Measurements from ENCODE around the gene MINDY3.
"Not testable (repeated sequence)": the region's sequence is repeated elsewhere in the genome, so short reads cannot be mapped to it uniquely, and the experiment has no call there.

The MINDY3 gene

DNA sequence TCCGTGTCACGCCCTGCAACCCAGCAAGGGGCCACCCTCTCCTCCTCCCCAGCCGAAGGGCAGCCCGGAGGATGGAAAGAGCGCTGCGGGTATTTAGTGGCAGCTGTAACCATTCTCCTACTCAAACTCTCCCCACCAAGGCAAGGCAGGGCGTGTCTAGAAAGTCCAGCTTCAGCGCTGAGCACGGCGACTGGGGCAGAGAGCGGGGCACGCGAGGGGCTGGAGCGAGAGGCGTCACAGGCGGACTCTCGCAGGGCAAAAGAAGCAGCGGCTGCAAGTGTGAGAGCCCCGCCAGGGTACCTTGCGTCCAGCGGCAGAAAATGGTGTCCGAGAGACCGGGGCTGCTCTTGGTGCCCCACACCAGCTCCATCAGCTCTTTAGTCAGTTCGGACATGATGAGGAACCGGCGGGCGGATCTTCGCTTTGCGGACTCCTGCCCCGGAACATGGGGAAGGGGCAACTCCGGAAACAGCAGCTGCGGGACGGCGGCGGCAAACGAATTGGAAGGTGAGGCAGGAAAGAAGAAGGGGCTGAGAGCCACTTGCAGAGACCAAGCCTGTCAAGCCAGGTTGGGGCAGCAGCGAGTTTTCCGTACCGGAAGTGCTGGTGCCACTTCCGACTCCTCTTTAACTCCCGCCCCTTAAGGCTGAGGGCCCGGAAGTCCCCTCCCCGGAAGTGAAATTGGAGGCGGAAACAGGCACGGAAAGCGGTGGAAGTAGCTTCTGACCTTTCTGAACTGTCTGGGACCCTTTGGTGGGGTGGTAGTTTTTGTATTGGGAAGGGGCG is at the start of gene MINDY3:
TSS of gene MINDY3 (minus strand) at position 602 of the 786 bp plus-strand sequence. CDS start at position 394, 208 bp downstream.
- DNase-seq = peak; percentile 69

DNA sequence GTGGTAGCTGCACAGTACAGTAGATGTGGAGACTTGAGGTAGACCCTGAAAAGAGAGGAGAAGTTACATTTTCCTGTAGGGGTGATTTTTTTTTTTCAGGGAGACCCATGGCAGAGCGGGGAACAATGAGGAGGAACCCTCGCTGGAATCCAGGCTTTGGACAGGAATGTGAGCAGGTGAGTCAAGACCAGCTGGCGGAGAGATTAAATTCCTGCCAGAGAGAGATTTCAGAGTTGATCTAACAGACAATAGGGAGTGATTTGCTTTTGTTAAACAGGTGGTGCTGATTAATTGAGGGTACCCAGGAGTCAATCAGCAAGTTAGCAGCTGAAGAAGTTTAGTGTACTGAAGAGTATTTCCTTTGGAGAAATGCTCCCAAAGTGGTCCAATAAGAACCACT is 41.6 kb upstream of the MINDY3 start:
- DNase-seq = no peak

- no peak for DNase-seq
Observed at GRCh38 chr10:15898046-15898445, 37.7 kb upstream of the MINDY3 start.

GRCh38 chr10:15897287-15897686 is 37.0 kb upstream of the MINDY3 start:
- no peak for DNase-seq

DNA sequence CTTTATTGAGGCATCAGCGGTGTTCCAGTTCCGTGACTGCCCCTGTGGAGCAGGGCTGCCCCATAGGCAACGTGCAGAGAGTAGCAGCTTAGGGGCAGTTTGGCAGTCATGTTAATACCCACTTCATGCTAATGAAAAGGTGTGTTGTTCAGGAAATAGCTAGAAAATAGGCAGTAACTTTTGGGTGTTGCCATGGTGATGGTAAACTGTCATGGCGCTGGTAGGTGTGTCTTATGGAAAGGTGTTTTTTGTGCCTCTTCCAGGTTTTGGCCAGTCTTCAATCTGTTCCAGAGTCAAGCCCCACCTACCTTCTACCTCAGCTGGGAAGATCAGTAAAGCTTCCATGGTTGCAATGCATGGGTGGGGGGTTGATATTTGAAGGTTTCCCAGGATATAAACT is 36.3 kb upstream of the MINDY3 start:
- DNase-seq = no peak

- DNase-seq = no peak
Observed at GRCh38 chr10:15884447-15884846, 24.1 kb upstream of the MINDY3 start.

DNA sequence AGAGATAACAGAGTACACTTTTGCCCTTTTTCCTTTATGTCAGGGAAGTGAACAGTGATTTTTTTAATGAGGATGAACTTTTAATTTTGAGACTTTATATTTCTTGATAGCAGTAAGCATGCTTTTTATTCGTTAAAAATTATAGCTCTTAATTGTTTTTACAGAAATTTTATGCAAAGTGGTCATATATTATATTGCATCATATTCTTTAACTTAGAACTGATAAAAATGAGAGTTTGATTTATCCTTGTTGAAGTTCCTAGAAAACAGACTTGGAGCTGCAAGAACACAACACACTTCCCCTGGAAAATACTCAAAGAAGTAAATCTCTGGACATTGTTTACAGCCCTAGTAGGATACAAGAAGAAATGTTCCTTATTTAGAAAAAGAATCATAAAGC is 21.2 kb upstream of the MINDY3 start:
- DNase-seq = no peak

- DNase-seq = no peak
Observed at GRCh38 chr10:15879663-15880062, 19.4 kb upstream of the MINDY3 start.

DNA sequence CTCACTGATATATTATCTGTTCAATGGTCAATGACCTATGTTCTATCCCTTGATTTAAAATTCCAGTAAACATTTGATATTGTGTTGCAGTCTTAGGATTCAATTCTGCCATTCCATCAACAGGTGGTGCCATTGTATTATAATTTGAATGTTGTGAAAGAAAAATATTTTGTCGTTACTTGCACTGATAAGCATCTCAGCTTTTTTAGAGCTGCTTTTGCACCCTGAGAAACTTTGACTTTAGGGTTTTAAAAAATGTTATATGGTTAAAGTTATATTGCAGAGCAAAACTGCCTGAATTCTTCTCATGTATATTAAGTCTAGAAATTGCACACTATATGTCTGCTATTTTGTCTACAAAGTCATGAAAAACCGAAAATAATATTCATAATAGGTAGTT is 18.8 kb upstream of the MINDY3 start:
- DNase-seq = no peak

GRCh38 chr10:15877836-15878576 is 17.7 kb upstream of the MINDY3 start:
- DNase-seq = no peak

DNA sequence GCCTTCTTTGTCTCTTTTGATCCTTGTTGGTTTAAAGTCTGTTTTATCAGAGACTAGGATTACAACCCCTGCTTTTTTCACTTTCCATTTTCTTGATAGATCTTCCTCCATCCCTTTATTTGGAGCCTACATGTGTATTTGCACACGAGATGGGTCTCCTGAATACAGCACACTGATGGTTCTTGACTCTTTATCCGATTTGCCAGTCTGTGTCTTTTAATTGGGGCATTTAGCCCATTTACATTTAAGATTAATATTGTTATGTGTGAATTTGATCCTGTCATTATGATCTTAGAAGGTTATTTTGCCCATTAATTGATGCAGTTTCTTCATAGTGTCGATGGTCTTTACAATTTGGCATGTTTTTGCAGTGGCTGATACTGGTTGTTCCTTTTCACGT is 16.0 kb upstream of the MINDY3 start:
- not testable (repeated sequence) for DNase-seq

DNA sequence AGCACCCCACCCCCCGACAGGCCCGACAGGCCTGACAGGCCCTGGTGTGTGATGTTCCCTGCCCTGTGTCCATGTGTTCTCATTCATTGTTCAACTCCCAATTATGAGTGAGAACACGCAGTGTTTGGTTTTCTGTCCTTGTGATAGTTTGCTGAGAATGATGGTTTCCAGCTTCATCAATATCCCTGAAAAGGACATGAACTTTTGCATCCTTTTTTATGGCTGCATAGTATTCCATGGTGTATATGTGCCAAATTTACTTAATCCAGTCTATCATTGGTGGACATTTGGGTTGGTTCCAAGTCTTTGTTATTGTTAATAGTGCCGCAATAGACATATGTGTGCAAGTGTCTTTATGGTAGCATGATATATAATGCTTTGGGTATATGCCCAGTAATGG is 12.3 kb upstream of the MINDY3 start:
- not testable (repeated sequence) for DNase-seq

DNA sequence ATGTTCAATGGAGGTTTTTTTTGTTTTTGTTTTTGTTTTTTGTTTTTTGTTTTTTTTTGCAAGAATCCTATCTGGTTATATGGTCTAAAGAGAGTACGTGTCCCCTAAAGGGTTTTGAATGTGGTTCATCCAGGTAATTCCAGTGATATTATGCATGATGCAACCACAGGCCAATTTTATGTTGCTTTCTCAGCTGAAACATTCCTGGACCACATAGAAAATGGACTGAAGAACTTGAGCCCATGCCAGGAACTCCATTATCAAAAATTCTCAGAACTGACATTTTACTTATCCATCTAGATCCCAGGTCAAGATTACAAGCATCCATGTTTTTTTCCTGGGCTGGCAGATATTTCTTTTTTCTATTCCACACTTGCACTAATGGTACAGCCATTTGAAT is 11.5 kb upstream of the MINDY3 start:
- DNase-seq = no peak

- DNase-seq = no peak
Observed at GRCh38 chr10:15869935-15870334, 9.6 kb upstream of the MINDY3 start.

DNA sequence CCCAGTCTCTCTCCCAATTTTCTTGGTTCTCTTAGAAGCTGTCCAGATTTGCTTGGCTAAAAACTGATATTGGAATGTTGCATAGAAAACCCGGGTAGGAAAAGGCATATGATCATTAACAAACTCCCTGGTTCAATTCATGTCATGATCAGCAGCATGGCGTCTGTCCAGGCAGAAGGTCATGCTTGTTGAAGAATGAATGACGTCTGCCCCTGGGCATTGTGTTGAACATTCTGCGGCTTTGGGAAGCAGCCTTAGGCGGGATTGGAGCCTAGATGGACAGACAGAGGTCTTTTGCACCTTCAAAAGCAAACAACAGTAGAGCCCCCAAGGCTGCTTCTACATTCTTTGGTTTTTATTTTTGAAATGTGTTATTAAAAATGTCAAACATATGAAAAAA is 7.7 kb upstream of the MINDY3 start:
- DNase-seq = no peak

- no peak for DNase-seq
Observed at GRCh38 chr10:15865304-15865703, 5.0 kb upstream of the MINDY3 start.

DNA sequence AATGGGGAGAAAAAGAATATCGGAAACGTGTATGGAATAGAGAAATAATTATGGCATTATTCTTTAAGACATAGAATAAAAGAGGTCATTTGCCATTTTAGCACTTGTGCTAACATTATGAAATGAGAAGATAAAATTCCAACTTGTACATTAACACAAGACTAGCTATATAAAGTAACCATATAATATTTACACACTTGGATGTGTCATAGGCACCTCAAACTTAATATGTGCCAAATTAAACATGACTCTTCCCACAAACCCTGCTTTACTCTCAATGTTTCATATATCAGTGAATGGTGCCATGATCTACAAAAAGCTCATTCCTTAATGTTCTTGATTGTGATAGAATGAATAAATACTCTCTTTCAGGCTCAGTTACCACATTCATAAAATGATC is 4.1 kb upstream of the MINDY3 start:
- no peak for DNase-seq

DNA sequence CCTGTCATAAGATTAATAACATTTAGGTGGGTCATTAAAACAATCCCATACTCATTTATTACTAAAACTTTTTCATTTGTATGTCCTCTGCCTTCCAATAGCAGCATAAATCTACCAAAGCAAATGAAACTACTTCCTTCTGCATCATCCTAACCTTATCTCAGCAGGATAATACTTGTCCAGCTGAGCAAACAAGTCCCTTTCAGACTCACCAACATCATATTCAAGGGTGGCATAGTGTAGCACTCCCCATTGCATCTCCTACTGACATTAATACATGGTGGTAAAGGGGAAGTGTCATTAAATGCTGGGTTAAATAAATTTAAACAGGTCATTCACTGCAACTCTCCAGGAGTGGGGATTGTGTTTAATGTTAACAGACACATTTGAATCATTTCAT is 3.4 kb upstream of the MINDY3 start:
- DNase-seq = no peak

- DNase-seq = no peak
Observed at GRCh38 chr10:15863323-15863722, 3.0 kb upstream of the MINDY3 start.

GRCh38 chr10:15860692-15861201 is 440 bp upstream of the MINDY3 start:
- DNase-seq = no peak

- no peak for DNase-seq
Observed at GRCh38 chr10:15859509-15859905, 800 bp downstream of the MINDY3 start.

- DNase-seq = no peak
Observed at GRCh38 chr10:15858861-15859281, 1.4 kb downstream of the MINDY3 start.

GRCh38 chr10:15857107-15857575 is 3.2 kb downstream of the MINDY3 start:
- DNase-seq = no peak

All from NCI-H226 (cell line).